A172 (cell line): Measurements from ENCODE around the gene PDGFRB. TPM values are rescaled to one million over a fixed set of nuclear protein-coding genes. Genes with fewer than 3 reads are reported as not detected.

Experiments used
- DNase-seq: peaks from one replicate; pipeline ENCODE4 v3.0.0-alpha.2; 2015; ENCODE audit warnings: low spot score
- total RNA-seq: library from RNA; depleted of rRNA; stranded (reverse); fragments of >200 nt; shearing (Covaris generic); gene quantifications from 2 replicates; pipeline ENCODE4 v1.2.3, GENCODE V29; 2014

PDGFRB gene
- total RNA-seq, 1 experiment from 2014 or later: 33.5 TPM

GRCh38 chr5:150181766-150182545 lies 26.3 kb upstream of the PDGFRB start:
- DNase-seq: no peak

GRCh38 chr5:150181027-150181426 lies 25.4 kb upstream of the PDGFRB start:
- no peak for DNase-seq

DNA sequence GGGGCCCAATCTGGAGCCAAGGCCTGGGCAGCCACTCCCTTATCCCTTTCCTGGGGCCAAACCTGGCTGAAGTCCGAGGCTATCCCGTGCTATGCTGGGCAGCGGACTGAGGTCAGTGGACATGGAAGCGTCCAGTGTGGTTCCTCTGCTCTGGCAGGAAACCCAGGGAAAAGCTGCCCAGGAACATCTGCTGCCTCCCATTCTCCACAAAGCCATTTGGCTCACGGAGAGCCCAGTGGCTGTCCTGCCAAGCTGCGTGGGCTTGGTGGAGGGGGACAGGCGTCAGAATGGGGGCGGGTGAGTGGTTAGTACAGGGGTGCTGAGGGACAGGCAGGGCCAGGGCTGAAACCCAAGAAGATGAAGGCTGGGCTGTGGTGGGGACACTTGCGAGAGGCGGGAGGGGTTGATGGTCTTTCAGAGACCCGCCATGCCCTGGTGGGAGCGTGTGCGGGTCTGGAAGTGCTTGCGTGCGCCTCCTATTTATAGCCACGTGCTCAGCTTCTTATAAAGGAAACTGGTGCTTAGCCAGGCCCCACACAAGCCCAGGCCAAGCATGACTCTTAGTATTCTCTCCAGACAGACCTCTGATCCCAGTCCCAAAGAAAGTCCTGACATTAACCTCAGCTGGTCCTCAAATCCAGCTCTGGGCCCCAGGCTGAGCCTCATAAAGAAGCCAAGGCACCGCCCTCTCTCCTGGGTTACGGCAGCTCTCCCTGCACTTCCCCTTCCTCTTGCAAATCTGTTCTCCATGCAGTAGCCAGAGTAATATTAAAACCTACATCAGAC lies 24.8 kb upstream of the PDGFRB start:
- no peak for DNase-seq

DNA sequence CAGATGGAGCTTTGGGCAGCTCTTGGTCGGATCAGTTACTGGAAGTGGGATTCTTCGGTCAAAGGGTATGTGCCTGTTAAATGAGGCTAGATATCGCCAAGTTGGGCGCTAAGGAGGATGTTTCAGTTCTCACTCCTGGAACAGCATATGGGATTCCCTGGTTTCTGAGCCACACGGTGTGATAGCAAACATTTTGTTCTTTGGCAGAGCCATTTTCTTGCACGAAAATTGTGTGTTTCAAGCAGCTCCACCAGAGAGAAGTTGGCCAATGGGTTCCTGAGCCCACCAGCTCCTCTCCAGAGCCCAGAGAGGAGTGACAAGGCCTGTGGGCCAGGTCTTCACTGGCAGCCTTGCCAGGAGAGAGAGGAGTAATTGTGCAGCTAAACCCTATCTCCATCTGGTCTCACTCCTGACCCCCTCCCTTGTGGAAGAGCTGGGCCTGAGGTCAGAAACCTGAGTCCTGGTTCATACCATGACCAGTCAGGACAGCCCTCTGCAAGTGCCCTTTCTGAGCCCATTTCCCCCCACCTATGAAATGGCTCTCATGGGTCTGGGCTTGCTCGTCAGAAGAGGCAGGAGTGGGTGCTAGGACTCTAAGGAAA lies 23.5 kb upstream of the PDGFRB start:
- no peak for DNase-seq

DNA sequence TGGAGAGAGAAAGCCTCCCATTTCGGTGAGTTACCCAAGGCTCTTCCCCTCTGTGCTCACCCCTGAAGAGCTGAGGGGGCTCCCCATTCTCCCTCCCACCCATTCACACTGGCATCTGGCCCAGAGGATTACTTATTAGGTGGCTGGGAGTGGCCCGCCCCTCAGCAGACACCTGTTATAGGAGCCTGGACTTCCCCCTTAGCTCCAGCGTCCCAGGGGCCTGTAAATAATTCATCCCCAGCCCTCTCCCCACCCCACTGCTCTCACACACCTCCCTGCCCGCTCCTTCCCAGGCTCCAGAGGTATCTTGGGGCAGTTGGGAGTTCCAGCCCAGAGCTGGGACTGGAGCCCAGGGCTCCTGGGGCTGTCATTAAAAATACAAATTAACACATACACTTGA lies 22.6 kb upstream of the PDGFRB start:
- no peak for DNase-seq

- no peak for DNase-seq
Measured at GRCh38 chr5:150177721-150178120, 22.1 kb upstream of the PDGFRB start.

DNA sequence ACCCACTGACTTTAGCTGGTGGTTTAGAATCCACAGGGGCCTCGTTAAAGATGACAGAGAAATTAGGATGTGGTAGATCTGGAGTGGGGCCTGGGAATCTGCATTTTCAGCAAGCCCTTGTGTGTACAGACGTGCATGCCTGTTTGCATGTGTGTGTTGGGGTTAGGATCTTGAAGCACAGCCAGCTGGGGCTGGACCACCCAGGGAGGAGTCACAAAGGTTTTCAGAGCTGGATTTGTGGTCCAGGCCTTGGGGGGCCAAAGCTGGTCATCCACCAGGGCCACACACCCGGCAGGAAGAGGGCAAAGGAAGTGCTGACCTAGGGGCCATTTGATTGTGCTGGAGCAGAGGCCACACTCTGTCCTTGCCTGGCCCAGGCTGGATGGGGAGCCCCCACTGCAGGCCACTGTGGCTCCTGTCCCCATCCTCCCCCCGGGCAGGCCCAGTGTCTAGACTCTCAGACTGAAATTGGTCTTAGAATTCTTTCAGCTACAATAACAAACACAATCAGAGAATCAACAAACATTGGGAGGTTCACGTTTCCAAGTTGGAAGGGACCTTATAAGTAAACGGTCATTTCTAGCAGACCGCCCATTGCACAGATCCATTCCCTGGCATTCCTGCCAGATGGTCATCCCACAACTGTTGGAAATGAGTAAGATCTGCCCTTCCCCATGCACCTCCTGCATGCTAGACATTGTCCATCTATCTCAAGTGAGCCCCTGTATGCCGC lies 21.3 kb upstream of the PDGFRB start:
- DNase-seq: no peak

DNA sequence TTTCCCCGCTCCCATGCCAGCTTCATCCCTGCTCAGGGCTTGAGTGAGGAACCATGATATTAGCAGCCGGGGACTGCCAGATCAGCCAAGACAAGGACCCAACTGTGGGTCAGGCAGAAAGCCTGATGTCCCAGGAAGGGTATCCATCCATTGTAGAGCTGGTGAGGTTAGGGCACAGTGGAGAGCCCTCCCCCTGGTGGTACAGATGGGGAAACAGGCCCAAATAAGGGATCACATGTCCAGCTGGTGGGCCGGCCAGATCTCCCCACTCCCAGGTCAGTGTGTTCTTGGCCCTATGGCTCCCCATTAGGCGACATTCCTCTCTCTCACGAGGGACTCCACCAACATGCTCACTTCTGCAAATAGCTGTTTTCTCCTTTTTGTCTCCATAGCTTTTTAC lies 19.9 kb upstream of the PDGFRB start:
- no peak for DNase-seq

GRCh38 chr5:150175076-150175475 lies 19.4 kb upstream of the PDGFRB start:
- DNase-seq: no peak

DNA sequence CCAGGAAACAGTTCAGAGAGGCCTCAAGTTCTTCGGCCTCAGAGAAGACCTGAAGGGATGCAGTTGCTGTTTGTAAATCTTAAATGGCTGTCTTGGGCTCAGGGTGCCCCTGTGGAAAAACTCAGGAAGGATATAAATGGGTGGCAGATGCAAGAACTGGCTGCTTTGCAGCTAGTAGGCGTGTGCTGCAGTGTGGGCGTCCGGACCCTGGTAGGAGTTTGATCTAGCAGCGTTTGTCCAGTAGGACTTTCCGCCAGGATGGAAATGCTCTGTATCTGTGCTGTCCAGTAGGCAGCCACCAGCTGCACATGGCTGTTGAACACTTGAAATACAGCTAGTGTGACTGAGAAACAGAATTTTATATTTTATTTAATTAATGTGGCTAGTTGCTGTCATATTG lies 18.6 kb upstream of the PDGFRB start:
- DNase-seq: no peak

DNA sequence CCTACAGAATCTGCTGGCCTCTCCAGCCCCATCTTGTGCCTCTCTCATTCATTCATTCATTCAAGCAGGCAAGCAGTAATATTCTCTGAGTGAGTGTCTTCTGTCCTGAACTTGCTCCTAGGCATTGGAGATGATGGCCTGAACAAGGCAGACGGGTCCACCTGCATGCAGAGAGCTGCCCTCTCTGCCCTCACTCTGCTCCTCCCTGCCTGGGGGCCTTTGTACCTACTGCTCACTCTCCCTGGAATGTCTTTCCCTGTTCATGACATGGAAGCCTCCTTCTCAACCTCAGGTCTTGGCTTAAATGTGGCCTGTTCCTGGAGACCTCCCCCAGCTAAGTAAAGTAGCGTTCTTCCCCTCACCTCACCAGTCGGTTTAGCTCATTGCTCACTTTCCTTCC lies 17.5 kb upstream of the PDGFRB start:
- no peak for DNase-seq

DNA sequence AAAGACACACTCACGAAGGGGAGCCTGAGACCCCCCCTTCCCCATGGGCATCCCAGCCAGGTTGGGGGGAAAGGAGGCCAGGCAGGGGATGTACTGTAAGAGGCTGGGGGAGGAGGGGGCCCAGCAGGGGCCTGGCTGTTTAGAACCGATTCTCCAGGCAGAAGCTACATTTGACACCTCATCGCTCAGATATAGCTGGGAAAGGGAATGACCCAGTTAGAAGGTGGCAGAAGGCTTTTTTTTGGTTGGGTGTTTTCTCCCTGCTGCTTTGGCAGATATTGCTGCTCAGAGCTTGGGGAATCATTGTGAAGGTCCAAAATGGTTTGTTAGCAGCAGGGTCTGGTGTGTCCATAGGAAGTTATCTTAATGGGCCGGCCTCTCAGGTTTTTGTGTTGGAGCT lies 16.9 kb upstream of the PDGFRB start:
- no peak for DNase-seq

- no peak for DNase-seq
Measured at GRCh38 chr5:150172145-150172544, 16.5 kb upstream of the PDGFRB start.

GRCh38 chr5:150168864-150169263 lies 13.2 kb upstream of the PDGFRB start:
- no peak for DNase-seq

GRCh38 chr5:150167908-150168307 lies 12.3 kb upstream of the PDGFRB start:
- no peak for DNase-seq

DNA sequence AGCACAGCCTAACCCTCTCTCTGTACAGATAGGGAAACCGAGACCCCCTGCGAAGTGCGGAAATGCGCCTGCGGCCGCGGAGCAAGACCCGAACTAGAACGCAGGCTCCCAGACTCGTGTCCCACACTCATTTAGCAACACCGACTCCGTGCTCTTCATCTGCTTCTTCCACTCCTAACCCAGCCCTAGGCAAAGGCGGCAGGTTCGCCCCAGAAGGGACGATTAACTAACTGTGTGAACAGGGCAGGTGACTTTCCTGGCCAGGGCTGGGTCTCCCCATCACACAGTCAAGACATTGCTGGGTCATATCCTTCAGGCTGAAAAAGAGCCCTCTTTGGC lies 11.8 kb upstream of the PDGFRB start:
- no peak for DNase-seq

GRCh38 chr5:150166650-150167511 lies 11.2 kb upstream of the PDGFRB start, which contains the start of gene CDX1:
Gene CDX1 (plus strand): TSS chr5:150166778. CDS start chr5:150166877, 99 bp downstream.
- DNase-seq: no peak

DNA sequence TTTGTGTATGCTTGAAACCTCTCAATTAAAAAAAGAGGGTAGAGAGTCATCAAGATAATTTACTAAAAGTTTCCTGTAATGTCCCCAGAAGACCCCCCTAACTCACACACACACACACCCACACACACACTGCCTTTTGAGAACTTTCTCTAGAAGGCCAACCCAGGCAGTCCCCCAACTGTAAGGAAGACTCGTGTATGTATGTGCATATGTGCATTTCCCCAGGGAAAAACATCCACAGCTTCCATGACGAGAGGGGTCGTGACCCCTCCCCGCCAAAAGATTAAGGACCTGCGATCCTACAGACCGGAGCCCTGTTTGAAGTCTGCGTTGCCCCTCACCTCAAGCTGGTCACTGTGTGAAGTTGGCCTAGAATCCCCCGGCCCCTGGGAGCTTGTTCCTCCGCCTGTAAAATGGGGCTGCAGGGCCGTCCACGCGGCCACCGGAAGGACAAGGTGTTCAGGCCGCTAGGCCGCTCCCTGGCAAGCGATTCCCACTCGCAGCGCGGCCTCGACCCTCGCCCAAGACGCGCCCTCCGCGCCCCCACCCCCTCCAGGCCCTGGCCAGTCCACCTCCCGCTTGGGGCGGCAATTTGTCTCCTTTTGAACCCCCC lies 10.5 kb upstream of the PDGFRB start:
- DNase-seq: no peak

DNA sequence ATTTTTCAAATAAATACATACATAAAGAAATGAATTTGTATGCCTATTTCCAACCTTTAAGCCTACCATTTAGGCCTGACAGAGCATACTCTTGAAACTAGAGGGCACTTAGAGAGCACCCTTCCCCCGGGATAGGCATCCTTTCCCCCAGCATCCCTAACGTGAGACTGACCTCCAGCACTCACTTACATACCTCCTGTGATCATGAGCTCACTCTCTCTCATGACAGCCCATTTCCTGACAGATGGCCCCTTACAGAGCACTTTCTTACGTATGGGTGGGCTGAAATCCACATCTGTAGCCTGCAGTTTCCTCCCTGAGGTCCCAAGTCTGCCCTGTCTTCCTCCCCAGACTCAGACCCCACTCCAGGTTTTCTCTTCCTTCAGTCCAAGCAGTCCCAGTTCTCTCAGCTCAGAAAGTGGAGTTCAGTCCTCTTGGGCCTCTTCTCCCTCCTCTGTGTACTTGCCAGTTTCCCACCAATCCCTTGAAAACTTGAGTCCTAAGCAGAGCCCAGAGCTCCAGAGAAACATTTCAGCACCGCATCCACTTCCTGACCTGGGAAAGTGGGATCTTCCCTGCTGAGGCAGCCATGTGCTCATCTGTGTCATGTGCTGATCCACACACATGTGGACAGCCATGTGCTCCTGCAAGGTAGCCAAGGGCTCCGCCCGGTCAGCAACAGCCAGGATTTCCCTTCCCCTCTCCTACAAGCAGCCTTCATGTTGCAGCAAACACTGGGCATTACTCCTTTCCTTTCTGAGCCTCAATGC lies 8.8 kb upstream of the PDGFRB start:
- no peak for DNase-seq

- DNase-seq: no peak
Measured at GRCh38 chr5:150163547-150164059, 8.0 kb upstream of the PDGFRB start.
